ENCODE results near the gene RNU2-63P. TPM values are rescaled to one million over a fixed set of nuclear protein-coding genes. Genes with fewer than 3 reads are reported as not detected.
A peak's percentile ranks its signal among the peaks of the same experiment; 100 is the strongest.

Gene RNU2-63P
- total and polyA plus RNA-seq, 7 donors: 5.0 TPM; not detected in 6

- DNase-seq: no peak
- H3K27ac ChIP-seq: peak overlapping the region; percentile 38
- peak in 1 of 4 donors; percentile 42 for ATAC-seq
- H3K4me1 ChIP-seq: peaks cover 20% of the 10 kb centered on the region
- no peak for TF ChIP-seq CTCF (IDR thresholded peaks at IDR 0.05)
- peak overlapping the region; percentile 15 for H3K4me3 ChIP-seq
- H3K9me3 ChIP-seq: no peaks in the 10 kb centered on the region
- 56 to 63% (median 63%) methylated on average over 2 of the region's 2 CpGs for WGBS, 3 donors
- peaks cover 0 to 48% of the 10 kb centered on the region in 2 donors for H3K36me3 ChIP-seq (ENCODE audit: insufficient read depth in 1 of 2, low read depth in 1 of 2)
- no peaks in the 10 kb centered on the region for H3K27me3 ChIP-seq (ENCODE audit: insufficient read depth in 3 of 3, low read length in 2 of 3)
- intact Hi-C loops (cut with DNase I): no loop called here
Observed at GRCh38 chr2:88036182-88036581, 19.8 kb upstream of the RNU2-63P start.

- intact Hi-C loops (cut with DNase I): no loop called here
- peaks cover 3 to 88% of the 10 kb centered on the region in 2 donors for H3K36me3 ChIP-seq (ENCODE audit: insufficient read depth in 1 of 2, low read depth in 1 of 2)
- no peak for TF ChIP-seq CTCF (IDR thresholded peaks at IDR 0.05)
Observed at GRCh38 chr2:88032070-88032702, 15.8 kb upstream of the RNU2-63P start.

GRCh38 chr2:88028931-88029330 lies 12.6 kb upstream of the RNU2-63P start:
- ATAC-seq (no peak), DNase-seq (no peak)
- H3K4me3 ChIP-seq: no peak overlapping the region
- peaks cover 3 to 81% of the 10 kb centered on the region in 2 donors for H3K36me3 ChIP-seq (ENCODE audit: insufficient read depth in 1 of 2, low read depth in 1 of 2)
- no peak for TF ChIP-seq CTCF (IDR thresholded peaks at IDR 0.05)
- no peaks in the 10 kb centered on the region for H3K4me1 ChIP-seq
- WGBS, 3 donors: 96 to 99% (median 97%) methylated on average over 4 of the region's 4 CpGs
- H3K27me3 ChIP-seq (ENCODE audit: insufficient read depth in 3 of 3, low read length in 2 of 3): no peaks in the 10 kb centered on the region
- intact Hi-C loops (cut with DNase I): no loop called here
- no peak overlapping the region for H3K27ac ChIP-seq
- no peaks in the 10 kb centered on the region for H3K9me3 ChIP-seq

More at GRCh38 chr2:88032070-88032702, 15.8 kb upstream of the RNU2-63P start:
- no peak overlapping the region for H3K27ac ChIP-seq
- 94 to 96% (median 95%) methylated on average over 7 of the region's 7 CpGs for WGBS, 3 donors
- no peak overlapping the region for H3K4me3 ChIP-seq
- no peak for DNase-seq
- no peaks in the 10 kb centered on the region for H3K27me3 ChIP-seq (ENCODE audit: insufficient read depth in 3 of 3, low read length in 2 of 3)
- H3K9me3 ChIP-seq: no peaks in the 10 kb centered on the region
- ATAC-seq: no peak
- peaks cover 9% of the 10 kb centered on the region for H3K4me1 ChIP-seq

GRCh38 chr2:88027697-88028389 lies 11.5 kb upstream of the RNU2-63P start:
- DNase-seq (no peak), ATAC-seq (no peak)
- Histone ChIP-seq H3K27me3 (ENCODE audit: insufficient read depth in 3 of 3, low read length in 2 of 3) (no peaks in the 10 kb centered on the region), H3K4me1 (no peaks in the 10 kb centered on the region), H3K36me3 (ENCODE audit: insufficient read depth in 1 of 2, low read depth in 1 of 2) (peaks cover 3 to 71% of the 10 kb centered on the region in 2 donors), H3K27ac (no peak overlapping the region), H3K9me3 (no peaks in the 10 kb centered on the region), H3K4me3 (no peak overlapping the region)
- TF ChIP-seq CTCF (IDR thresholded peaks at IDR 0.05): no peak
- 87 to 95% (median 91%) methylated on average over 10 of the region's 10 CpGs for WGBS, 3 donors
- intact Hi-C loops (cut with DNase I): no loop called here
